22Rv1 (cell line): ENCODE results near the gene NR5A1.

Experiments
- H3K27ac ChIP-seq: fragments of 450-650 bp; 2 replicates; pipeline ENCODE4 v1.5.1; 2017
- CTCF ChIP-seq: fragments of 450-650 bp; IDR thresholded peaks from 2 replicates; pipeline ENCODE4 v1.5.1; 2017; ENCODE audit warnings: mild to moderate bottlenecking
- ZFX ChIP-seq: fragments of 450-650 bp; IDR thresholded peaks from 2 replicates; pipeline ENCODE4 v1.6.1; 2017; ENCODE audit warnings: antibody characterized with exemption, borderline replicate concordance

The NR5A1 gene

GRCh38 chr9:124517600-124517999, 10.4 kb upstream of the NR5A1 start:
- H3K27ac ChIP-seq, result no peak overlapping the region
- TF ChIP-seq CTCF (no peak), ZFX (no peak)

- no peak overlapping the region for H3K27ac ChIP-seq
- TF ChIP-seq ZFX (no peak), CTCF (no peak)
Observed at GRCh38 chr9:124514874-124515273, 7.7 kb upstream of the NR5A1 start.

GRCh38 chr9:124514125-124514524, 6.9 kb upstream of the NR5A1 start:
- H3K27ac ChIP-seq, result no peak overlapping the region
- TF ChIP-seq CTCF, result no peak
- TF ChIP-seq ZFX, result no peak

GRCh38 chr9:124513376-124513994, 6.3 kb upstream of the NR5A1 start:
- TF ChIP-seq CTCF, result no peak
- no peak for TF ChIP-seq ZFX
- H3K27ac ChIP-seq, result no peak overlapping the region

- TF ChIP-seq CTCF (no peak), ZFX (no peak)
- H3K27ac ChIP-seq, result no peak overlapping the region
Observed at GRCh38 chr9:124512806-124513204, 5.6 kb upstream of the NR5A1 start.

- no peak overlapping the region for H3K27ac ChIP-seq
- TF ChIP-seq CTCF (no peak), ZFX (no peak)
Observed at GRCh38 chr9:124511891-124512805, 4.9 kb upstream of the NR5A1 start.

- no peak for TF ChIP-seq ZFX
- TF ChIP-seq CTCF, result no peak
- H3K27ac ChIP-seq, result no peak overlapping the region
Observed at GRCh38 chr9:124511426-124511840, 4.2 kb upstream of the NR5A1 start.
